HUES48 (cell line): ENCODE measurements around the gene DHRS4.
"Not testable (repeated sequence)": the region's sequence is repeated elsewhere in the genome, so short reads cannot be mapped to it uniquely, and the experiment has no call there.

Source experiments
- H3K27ac ChIP-seq: one replicate; pipeline ENCODE4 v1.7.0; 2013; ENCODE audit warnings: low read depth, low read length, inconsistent platforms
- H3K27me3 ChIP-seq: 2 replicates; pipeline ENCODE4 v1.6.1; 2013; ENCODE audit warnings: mild to moderate bottlenecking, low read length; ENCODE audit not compliant: control insufficient read depth, insufficient read depth
- H3K36me3 ChIP-seq: 2 replicates; pipeline ENCODE4 v1.6.1; 2013; ENCODE audit warnings: low read length; ENCODE audit not compliant: control insufficient read depth, insufficient read depth
- H3K4me1 ChIP-seq: 2 replicates; pipeline ENCODE4 v1.6.1; 2013; ENCODE audit warnings: mild to moderate bottlenecking, low read length; ENCODE audit not compliant: control insufficient read depth, insufficient read depth
- H3K4me3 ChIP-seq: 2 replicates; pipeline ENCODE4 v1.5.1; 2013; ENCODE audit warnings: mild to moderate bottlenecking, low read depth, low read length
- H3K9ac ChIP-seq: 2 replicates; pipeline ENCODE4 v1.6.1; 2013; ENCODE audit warnings: mild to moderate bottlenecking, low read depth, low read length, moderate library complexity
- H3K9me3 ChIP-seq: 2 replicates; pipeline ENCODE4 v1.6.1; 2013; ENCODE audit warnings: low read length; ENCODE audit not compliant: control insufficient read depth, insufficient read depth

Gene DHRS4

DNA sequence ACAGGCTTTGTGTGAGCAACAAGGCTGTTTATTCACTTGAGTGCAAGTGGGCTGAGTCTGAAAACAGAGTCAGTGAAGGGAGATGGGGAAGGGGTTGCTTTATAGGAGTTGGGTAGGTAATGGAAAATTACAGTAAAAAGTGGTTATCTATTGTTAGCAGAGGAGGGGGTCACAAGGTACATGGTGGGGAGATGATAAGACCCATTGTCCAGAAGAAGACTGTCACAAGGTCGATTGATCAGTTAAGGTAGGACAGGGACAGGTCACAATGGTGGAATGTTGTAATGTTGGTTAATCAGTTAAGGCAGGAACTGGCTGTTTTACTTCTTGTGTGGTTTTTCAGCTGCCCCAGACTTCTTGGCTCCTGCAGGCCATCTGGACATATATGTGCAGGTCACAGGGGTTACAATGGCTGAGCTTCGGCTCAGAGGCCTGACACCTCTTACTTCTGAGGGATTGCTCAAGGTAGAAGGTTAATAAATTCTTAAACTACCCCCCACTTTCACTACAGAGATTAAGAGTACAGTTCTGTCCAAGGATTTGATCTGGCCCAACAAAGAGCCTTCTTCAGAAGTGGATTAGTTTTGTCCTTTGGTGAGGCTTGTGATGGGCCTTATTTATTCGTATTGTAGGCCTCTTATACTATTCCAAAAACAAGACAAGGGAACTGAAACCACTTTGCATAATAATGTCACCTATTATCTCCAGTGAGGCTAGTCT lies 13.8 kb upstream of the DHRS4 start:
- H3K4me1 ChIP-seq, result no peaks in the 10 kb centered on the region
- no peaks in the 10 kb centered on the region for H3K36me3 ChIP-seq
- H3K27me3 ChIP-seq, result no peaks in the 10 kb centered on the region
- no peaks in the 10 kb centered on the region for H3K9me3 ChIP-seq
- H3K9ac ChIP-seq, result no peak overlapping the region
- no peak overlapping the region for H3K27ac ChIP-seq
- H3K4me3 ChIP-seq, result no peak overlapping the region

DNA sequence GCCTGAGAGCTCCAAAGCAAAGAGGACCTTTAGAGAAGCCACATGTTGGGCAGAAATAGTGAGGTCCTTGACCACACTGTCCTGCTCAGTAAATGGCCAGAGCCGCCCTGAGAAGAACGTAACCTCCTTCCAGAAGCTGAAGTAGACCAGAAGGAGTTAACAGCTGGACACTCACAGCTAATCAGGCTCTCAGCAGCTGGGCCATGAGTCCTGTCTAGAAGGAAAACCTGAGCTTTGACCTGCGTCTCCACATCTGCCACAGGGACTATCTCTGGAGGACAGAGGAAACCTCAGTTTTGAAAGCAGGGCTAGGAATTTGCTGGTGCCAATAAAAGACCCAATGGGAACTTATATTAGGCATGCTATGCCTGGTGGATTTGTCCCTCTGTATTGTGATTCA lies 12.3 kb upstream of the DHRS4 start:
- no peak overlapping the region for H3K27ac ChIP-seq
- no peaks in the 10 kb centered on the region for H3K27me3 ChIP-seq
- H3K9me3 ChIP-seq, result no peaks in the 10 kb centered on the region
- no peak overlapping the region for H3K9ac ChIP-seq
- no peaks in the 10 kb centered on the region for H3K36me3 ChIP-seq
- H3K4me1 ChIP-seq, result no peaks in the 10 kb centered on the region
- no peak overlapping the region for H3K4me3 ChIP-seq

DNA sequence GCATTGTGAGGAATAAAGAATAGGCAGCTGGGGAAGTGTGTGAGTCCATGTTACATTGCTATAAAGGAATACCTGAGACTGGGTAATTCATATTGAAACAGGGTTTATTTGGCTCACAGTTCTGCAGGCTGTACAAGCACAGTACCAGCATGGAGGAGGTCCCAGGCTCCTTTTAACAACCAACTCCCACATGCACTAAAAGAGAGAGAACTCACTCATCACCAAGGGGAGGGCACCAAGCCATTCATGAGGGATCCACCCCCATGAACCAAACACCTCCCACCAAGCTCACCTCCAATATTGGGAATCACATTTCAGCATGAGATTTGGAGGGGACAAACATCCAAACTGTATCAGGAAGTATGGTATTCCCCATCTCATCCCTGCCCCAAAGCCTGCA lies 11.9 kb upstream of the DHRS4 start:
- no peak overlapping the region for H3K27ac ChIP-seq

DNA sequence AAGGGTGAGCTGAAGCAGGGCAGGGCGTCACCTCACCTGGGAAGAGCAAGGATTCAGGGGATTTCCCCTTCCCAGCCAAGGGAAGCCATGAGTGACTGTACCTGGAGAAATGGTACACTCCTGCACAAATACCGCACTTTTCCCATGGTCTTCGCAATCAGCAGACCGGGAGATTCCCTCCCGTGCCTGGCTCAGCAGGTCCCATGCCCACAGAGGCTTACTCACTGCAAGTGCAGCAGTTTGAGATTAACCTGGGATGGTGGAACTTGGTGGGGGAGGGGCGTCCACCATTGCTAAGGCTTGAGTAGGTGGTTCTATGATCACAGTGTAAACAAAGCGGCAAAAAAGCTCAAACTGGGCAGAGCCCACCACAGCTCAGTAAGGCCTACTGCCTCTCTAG lies 11.0 kb upstream of the DHRS4 start:
- Histone ChIP-seq H3K4me3 (no peak overlapping the region), H3K4me1 (no peaks in the 10 kb centered on the region), H3K27ac (no peak overlapping the region), H3K9ac (no peak overlapping the region), H3K36me3 (no peaks in the 10 kb centered on the region), H3K9me3 (no peaks in the 10 kb centered on the region), H3K27me3 (no peaks in the 10 kb centered on the region)

More for the DNA sequence above, 11.9 kb upstream of the DHRS4 start:
- Histone ChIP-seq H3K9ac (no peak overlapping the region), H3K9me3 (no peaks in the 10 kb centered on the region), H3K36me3 (no peaks in the 10 kb centered on the region), H3K4me3 (no peak overlapping the region), H3K27me3 (no peaks in the 10 kb centered on the region), H3K4me1 (no peaks in the 10 kb centered on the region)

DNA sequence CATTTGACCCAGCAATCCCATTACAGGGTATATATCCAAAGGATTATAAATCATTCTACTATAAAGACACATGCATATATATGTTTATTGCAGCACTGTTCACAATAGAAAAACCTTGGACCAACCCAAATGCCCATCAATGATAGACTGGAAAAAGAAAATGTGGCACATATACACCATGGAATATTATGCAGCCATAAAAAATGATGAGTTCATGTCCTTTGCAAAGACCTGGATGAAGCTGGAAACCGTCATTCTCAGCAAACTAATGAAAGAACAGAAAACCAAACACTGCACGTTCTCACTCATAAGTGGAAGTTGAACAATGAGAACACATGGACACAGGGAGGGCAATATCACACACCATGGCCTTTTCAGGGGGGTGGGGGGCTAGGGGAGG lies 4.5 kb upstream of the DHRS4 start:
- not testable (repeated sequence) for H3K4me3 ChIP-seq, H3K4me1 ChIP-seq, H3K9ac ChIP-seq, H3K9me3 ChIP-seq, H3K27ac ChIP-seq, H3K27me3 ChIP-seq, H3K36me3 ChIP-seq

DNA sequence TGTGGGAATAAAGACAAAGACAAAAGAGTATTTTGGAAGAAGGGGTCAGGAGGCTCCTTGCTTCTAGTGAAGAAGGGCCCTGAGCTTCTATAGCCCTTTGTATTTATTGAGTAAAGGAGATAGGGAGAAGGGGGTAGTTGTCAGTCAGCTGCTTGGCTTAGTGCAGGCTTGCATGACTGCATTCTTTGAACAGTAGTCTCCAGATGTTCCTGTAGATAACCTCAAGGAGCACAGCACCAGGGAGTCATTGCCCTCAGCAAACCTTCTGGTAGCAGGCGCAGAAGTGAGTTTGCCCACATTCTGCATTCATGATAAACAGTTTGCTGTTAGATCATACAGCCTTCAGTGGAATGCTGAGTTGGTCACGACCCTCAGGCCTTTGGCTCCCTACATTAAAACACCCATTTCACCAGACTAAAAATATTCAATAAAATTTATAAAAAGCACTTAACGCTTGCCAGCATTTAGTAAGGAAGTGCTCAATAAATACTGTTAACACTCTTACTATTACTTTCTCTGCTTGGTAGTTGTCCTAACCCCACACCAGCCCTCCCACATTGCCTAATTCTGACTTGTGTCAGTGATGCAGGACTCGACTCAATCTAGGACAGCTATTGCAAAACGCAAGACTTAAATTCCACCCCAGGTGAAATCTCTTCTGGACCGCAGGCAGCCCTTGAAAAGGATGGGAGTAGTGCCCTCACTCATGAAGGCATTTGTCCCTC lies 3.0 kb upstream of the DHRS4 start:
- H3K27me3 ChIP-seq, result no peaks in the 10 kb centered on the region
- no peak overlapping the region for H3K27ac ChIP-seq
- no peak overlapping the region for H3K4me3 ChIP-seq
- H3K4me1 ChIP-seq, result peaks cover 2% of the 10 kb centered on the region; the same call in 1 of the 2 replicates
- H3K9me3 ChIP-seq, result no peaks in the 10 kb centered on the region
- H3K9ac ChIP-seq, result no peak overlapping the region
- H3K36me3 ChIP-seq, result no peaks in the 10 kb centered on the region

DNA sequence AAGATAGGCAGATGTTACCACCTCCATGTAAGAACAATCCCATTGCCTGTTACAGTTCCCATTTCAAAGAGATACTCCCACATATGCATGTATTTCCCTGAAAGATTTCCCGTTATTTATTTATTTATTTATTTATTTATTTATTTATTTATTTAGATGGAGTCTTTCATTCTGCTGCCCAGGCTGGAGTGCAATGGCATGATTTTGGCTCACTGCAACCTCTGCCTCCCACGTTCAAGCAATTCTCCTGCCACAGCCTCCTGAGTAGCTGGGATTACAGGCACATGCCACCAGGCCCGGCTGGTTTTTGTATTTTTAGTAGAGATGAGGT lies 2.5 kb upstream of the DHRS4 start:
- H3K27ac ChIP-seq, H3K4me3 ChIP-seq, H3K27me3 ChIP-seq, H3K9me3 ChIP-seq, H3K9ac ChIP-seq, H3K36me3 ChIP-seq, H3K4me1 ChIP-seq: not testable (repeated sequence)

DNA sequence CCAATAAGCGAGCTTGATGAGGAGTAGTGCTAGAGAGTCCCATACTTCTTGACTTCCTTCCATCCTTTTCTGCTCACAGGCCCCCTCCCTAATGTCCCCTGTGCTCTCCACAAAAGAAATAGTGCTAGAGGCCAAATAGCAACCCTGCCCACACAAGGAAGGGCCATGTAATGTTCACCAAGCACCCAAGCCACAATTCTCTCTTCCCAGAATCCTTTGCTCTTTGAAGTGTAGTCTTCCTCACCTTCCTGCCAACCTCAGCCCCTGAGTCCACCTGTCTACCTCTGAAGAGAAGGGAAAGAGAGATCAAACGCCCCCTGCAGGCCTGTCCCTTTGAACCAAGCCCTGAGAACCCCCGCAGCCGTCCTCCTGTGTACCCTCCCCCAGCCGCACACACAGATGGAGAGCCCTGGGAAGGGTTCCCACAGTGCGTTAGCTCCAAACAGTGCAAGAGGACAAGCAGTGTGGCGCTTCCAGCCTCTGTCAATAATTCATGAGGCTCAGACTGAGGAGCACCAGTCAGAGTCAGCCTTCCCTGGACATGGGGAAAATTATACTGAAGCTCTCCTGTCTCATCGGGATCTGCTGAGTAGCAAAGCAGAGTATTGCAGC lies 1.9 kb upstream of the DHRS4 start:
- H3K4me3 ChIP-seq, result no peak overlapping the region
- peaks cover 2% of the 10 kb centered on the region; the same call in 1 of the 2 replicates for H3K4me1 ChIP-seq
- no peaks in the 10 kb centered on the region for H3K9me3 ChIP-seq
- no peaks in the 10 kb centered on the region for H3K36me3 ChIP-seq
- H3K9ac ChIP-seq, result no peak overlapping the region
- no peak overlapping the region for H3K27ac ChIP-seq
- H3K27me3 ChIP-seq, result no peaks in the 10 kb centered on the region

DNA sequence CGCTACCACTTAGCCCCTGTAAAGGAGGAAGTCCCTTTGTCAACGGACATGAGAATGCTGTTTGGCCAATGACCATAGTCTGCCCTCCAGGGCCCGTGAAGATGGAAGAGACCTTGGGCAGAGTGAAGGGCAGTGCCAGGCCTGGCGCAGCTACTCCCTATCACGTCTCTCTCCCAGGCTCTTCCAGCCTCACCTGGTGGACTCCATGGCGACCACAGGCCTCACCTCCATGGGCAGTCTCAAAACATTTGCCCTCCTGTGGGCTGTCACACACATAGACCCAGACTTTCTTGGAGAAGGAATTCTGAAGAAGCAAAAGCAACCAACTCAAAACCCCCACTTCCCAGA lies 480 bp upstream of the DHRS4 start:
- H3K9ac ChIP-seq, result 0 out of 2 replicates have a peak overlapping the region, but pooled peaks have one; percentile 45
- H3K4me3 ChIP-seq, result peak overlapping the region; percentile 95
- H3K4me1 ChIP-seq, H3K9me3 ChIP-seq, H3K27me3 ChIP-seq, H3K36me3 ChIP-seq: not testable (repeated sequence)
- H3K27ac ChIP-seq, result peak overlapping the region; percentile 47

DNA sequence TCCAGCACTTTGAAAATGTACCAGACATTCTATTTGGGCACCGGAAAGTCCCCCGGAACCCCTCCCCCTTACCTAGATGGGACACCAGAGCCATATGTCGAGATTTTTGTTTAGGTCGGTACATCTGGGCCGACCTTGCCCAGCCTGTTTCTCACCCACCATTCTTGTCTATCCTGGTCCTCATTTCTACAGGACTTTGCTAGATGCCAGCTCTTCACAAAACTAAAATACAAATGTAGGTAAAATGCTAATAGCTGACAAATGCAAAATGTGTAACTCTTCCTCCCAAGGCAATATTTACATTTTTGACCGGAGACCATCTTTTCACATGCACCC lies 677 bp downstream of the DHRS4 start:
- not testable (repeated sequence) for H3K9me3 ChIP-seq, H3K27me3 ChIP-seq, H3K27ac ChIP-seq, H3K4me1 ChIP-seq, H3K36me3 ChIP-seq
- H3K9ac ChIP-seq, result peak overlapping the region; percentile 45; the same call in 1 of the 2 replicates
- H3K4me3 ChIP-seq, result peak overlapping the region; percentile 95

DNA sequence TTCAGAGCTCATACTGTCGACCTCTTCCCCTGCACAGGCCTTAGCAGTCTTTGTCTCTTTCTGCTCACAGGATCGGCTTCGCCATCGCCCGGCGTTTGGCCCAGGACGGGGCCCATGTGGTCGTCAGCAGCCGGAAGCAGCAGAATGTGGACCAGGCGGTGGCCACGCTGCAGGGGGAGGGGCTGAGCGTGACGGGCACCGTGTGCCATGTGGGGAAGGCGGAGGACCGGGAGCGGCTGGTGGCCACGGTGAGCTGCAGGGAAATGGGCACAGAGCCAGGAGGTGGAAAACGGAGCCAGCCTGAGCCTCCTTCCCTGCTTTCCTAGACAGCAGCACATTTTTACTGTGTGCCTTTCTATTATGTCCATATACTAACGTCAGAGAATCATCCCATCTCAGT lies 1.4 kb downstream of the DHRS4 start:
- H3K4me3 ChIP-seq, H3K36me3 ChIP-seq, H3K4me1 ChIP-seq, H3K9ac ChIP-seq, H3K27ac ChIP-seq, H3K27me3 ChIP-seq, H3K9me3 ChIP-seq: not testable (repeated sequence)
